Activated effector memory CD4-positive, alpha-beta T cell treated with Interleukin-2 at 50 U/mL for 16 hours (primary cell): Measurements from ENCODE around the gene CORIN.

Experiments used
- DNase-seq: peaks from one replicate; pipeline ENCODE4 v3.0.0-alpha.2; 2020

The CORIN gene

GRCh38 chr4:47672696-47673095, 165.2 kb downstream of the CORIN start:
- DNase-seq: no peak

GRCh38 chr4:47669946-47670345, 167.9 kb downstream of the CORIN start:
- no peak for DNase-seq

DNA sequence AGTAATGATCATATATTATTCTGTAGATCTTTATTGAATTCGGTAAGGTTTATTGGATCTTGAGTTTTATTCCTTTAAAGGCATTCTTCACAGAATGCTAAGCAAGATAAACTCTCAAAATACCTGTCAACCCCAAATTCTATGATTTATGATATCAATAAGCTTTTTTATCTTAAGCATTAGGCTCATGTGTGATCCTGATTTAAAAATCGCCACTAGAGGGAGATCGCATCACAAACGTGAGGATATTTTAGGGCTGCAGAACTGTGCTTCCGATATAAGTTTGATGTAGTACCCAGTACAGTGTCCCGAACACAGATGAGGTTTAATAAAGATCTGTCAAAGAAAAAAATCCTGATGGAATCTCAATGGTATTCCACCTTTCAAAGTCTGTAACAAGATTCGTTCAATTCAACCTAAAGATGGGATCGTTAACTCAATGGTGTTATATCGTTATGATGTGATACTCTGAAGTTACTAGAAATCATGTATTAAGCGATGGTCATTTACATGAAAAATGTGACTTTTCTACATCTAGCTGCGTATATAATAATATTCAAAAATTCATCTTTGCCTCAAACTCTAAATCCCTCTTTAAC, 169.0 kb downstream of the CORIN start:
- DNase-seq: no peak

GRCh38 chr4:47668256-47668655, 169.6 kb downstream of the CORIN start:
- DNase-seq: no peak

GRCh38 chr4:47667552-47667951, 170.3 kb downstream of the CORIN start:
- no peak for DNase-seq

DNA sequence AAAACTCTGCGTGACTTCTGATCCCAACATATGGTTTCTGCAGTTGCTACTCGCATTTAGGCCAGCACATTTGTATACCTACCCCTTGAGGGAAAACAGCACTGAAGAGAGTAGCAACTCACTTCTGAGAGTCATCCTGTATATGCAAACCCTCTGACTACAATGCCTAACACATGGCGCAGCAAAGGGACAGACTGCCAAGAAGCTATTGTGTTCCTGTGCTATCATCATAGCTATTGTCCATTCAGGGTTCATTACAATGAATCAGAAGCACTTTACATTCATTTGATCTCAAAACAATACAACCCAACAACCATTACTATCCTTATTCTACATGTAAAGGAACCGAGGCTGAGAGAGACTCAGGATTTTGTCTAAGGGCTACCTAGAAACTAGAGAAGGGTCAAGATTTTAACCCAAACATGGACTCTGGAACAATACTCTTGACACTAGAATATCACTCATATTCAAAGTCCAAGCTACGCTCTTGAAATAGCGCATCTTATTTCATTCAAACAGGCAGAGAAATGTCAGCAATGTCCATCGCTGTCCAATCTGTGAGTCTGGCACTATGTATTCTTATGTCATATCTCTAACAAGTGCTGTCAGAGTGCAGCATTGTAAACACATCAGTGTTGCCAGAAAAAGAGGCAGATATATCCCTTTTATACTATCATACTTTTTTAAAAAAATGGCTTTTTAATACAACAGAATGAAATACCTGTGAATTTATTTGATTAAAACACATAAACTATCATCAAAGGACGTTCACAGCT, 173.6 kb downstream of the CORIN start:
- DNase-seq: no peak

DNA sequence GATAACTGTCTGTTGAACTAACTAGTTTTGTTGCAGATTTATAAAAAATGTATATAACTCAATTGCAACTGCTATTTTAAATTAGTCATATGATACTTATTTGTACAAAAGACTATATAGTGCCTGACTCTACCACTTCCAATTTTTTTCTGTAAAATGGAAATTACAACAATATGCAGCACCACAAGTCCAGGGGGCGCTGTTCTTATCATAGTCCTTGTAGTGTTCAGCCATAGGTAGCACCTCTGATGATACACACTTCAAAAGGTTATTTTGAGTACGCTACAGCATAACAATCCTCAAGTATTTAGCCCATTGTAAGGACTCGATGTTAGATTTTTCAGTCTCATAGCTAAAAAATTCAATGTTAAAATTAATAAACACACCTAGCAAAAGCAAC, 174.9 kb downstream of the CORIN start:
- no peak for DNase-seq

DNA sequence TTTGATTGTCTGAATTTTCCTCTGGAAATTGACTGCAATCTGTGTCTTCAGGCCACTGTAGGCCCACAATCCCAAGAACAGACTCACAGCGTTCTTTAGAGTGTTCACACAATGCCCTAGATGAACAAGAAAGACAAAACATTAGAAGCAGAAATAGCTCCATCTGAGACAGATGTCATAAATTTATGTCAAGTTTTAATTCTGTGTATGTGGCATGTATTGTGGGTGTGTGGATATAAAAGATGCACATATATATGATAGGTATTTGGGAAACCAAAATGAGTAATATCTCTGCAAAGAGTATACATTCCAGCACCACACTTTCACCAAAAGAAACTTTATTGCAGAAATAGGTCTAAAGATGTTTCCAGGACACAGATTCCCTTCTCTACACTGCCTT, 176.1 kb downstream of the CORIN start:
- no peak for DNase-seq

DNA sequence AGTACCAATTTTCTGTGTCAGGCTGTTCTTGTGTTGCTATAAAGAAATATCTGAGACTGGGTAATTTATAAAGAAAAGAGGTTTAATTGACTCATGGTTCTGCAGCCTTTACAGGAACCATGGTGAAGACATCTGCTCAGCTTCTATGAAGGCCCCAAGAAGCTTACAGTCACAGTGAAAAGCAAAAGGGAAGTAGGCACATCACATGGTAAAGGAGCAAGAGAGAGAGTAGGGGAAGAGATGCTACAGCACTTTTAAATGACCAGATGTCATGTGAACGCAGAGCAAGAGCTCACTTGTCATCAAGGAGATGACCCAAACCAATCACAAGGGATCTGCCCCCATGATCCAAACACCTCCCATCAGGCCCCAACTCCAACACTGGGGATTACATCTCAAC, 178.5 kb downstream of the CORIN start:
- no peak for DNase-seq

GRCh38 chr4:47654972-47655693, 182.7 kb downstream of the CORIN start:
- DNase-seq: no peak

DNA sequence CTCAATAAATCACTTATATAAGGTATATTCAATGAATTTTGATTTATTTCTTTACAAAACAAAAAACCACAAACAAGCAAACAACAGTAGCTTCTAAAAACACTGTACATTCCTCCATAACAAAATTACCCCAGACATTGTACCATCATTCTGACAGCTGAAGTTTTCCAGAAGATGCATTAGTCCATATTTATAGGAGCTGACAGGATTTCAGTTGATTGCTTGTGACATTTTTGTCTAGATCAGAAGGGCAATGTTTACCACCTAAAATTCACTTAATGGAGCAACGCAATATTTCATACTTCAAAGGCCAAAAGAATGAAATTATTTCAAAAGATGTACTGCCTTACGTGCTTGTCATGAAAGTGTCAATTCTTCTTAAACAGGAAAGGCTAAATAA, 185.8 kb downstream of the CORIN start:
- no peak for DNase-seq

GRCh38 chr4:47651231-47651630, 186.6 kb downstream of the CORIN start:
- no peak for DNase-seq

GRCh38 chr4:47650584-47651130, 187.2 kb downstream of the CORIN start:
- no peak for DNase-seq

DNA sequence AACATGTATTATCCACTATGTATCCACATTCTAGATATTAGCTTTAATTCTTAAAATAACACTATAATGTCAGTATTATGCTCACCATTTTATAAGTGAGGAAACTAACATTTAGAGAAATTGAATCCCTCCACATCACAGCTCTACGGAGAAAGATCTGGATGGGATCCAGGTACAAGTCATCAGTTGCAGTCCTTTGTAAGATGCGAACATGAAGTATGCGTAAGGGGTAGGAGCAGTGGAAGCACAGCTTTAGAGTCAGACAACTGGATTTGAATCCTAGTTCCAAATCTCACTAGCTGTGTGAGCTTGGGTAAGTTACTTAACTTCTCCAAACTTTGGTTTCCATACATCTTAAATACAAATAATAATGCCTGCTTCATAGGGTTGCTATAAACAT, 190.3 kb downstream of the CORIN start:
- no peak for DNase-seq

DNA sequence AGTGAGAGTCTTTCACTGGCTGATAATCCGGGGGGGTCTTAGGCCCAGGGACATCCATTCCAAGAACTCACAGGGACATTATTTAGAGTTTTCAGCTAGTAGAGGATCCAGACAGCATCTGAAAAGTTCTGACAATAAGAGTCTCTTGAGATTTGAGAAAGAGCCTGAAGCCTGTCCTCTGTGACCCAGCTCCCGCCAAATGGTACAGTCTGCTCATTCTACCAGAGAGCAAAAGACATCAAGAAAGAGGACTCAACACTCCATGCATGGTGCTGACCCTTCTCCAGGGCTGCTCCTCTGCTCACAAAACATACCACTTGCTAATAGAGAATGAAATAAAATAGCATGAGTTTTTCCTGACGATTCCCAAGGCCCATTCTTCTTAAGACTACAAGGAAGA, 190.8 kb downstream of the CORIN start:
- DNase-seq: no peak

GRCh38 chr4:47646372-47646771, 191.5 kb downstream of the CORIN start:
- no peak for DNase-seq

DNA sequence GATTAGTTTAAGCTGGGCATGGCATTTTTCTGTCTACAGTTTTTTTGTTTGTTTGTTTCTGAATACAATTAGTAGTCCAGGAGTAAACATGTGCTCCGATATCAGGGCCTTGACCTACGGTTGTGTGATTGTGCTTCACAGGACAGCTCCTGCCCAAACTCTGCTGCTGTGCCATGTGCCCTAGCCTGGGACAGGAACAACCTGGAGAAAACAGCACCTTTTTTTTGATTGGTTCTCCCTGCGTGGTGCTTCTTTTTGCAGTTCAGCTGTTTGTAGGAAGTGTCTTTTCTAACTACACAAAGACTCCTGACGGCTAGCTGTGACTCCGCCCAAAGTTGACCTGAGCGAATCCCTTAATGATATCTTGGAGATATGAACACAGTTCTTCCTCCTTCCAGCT, 194.0 kb downstream of the CORIN start:
- DNase-seq: no peak

DNA sequence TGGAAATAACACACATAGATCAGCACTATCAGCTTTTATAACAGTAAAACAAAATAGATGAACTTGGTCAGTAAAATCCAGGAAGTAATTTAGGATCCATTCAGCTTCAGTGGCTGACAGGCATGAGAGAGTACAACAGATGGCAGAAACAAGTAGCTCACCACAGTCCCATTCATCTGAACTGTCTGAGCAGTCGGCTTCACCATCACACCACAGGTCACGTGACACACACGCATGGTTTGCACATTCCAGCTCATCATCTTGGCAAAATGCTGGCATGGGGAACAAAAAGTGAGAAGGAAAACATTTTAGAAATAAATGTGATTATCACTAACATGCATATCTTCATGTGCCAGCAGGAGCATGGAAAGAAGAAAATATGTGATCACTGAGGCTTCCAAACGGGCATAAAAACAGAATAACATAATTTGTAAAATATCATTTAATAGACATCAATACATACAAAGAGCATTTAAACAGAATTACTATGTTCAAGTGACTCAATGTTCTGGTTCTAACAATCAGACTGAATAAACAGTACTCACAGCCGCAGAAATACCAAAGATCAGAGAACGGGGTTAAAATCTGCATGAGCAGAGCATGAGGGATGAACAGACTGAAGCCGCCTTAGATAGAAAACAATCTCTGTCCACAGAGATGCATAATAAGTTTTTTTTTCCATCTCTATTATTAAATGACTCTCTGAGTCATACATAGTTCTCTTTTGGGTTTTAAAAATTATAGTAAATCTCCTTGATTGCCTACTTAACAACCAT, 194.7 kb downstream of the CORIN start:
- DNase-seq: no peak

DNA sequence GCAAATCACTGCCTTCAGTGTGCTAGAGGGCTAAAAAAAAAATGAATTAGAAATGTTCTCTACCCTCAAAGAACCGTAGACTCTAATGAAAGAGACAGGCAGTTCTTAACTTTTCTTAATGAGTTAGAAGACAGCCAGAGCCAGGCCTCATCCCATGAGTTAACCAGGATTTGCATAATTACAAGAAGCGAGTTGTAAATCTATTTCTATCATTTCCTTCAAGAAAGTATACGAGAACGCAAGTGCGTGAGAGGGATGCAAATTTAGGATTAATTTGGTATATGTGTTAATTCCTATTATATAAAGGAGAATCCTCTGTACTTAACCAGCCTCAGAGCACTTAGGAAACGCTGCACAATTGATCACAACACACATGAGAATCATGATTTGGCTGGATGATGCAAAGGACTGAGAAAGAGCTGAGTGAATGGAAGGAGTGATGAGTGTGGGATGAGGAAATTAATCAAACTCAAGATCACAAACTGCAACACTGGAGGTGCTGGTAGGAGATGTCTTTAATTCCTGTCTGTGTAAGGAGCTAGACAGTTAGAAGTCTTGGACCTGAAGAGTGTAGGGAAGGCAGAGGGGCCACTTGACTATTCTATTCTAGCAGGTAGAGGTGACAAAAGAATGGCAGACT, 195.6 kb downstream of the CORIN start:
- DNase-seq: no peak

- DNase-seq: no peak
Measured at GRCh38 chr4:47641755-47642154, 196.1 kb downstream of the CORIN start.

- no peak for DNase-seq
Measured at GRCh38 chr4:47640911-47641310, 197.0 kb downstream of the CORIN start.

GRCh38 chr4:47639531-47639930, 198.3 kb downstream of the CORIN start:
- no peak for DNase-seq

DNA sequence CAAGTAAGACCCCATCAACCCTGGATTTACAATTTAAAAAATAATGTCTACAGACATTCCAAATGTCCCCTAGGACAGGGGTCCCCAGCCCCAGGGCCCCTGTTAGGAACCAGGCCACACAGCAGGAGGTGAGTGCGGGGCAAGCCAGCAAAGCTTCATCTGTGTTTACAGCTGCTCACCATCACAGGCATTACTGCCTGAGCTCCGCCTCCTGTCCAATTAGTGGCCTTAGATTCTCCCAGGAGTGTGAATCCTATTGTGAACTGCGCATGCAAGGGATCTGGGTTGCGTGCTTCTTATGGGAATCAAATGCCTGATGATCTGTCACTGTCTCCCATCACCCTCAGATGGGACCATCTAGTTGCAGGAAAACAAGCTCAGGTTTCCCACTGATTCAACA, 206.7 kb downstream of the CORIN start:
- no peak for DNase-seq
